Fibroblast of lung (primary cell): Measurements from ENCODE around the gene CD207.

Source experiments
- CTCF ChIP-seq, 2 donors: IDR thresholded peaks in 1 of 2; conservative IDR thresholded peaks in 1 of 2; 1 replicate in 1 of 2; 2 replicates in 1 of 2; pipeline ENCODE4 v1.5.1; 2011 to 2012; ENCODE audit warnings: low read length in 2 of 2, control low read depth in 1 of 2, inconsistent platforms in 1 of 2, low read depth in 1 of 2, mild to moderate bottlenecking in 1 of 2
- EZH2 ChIP-seq: IDR thresholded peaks from 2 replicates; pipeline ENCODE4 v1.5.1; 2012; ENCODE audit warnings: low read length, control low read depth, mild to moderate bottlenecking; ENCODE audit errors: missing control alignments

- no peak for TF ChIP-seq EZH2
- no peak for TF ChIP-seq CTCF (conservative IDR thresholded peaks at IDR 0.05 in 1 of 2, IDR thresholded peaks at IDR 0.05 in 1 of 2; ENCODE audit: low read depth in 1 of 2, low read length in 2 of 2)
These were observed 33.4 kb upstream of the CD207 start for GRCh38 chr2:70868970-70869369.
